Stomach (tissue), 4 donors: ENCODE measurements around the gene RFX2.

Source experiments
- CTCF ChIP-seq, 7 experiments: fragments of 450-650 bp in 4 of 7; fragments of 200-600 bp in 3 of 7; sonication (generic) in 3 of 7; IDR thresholded peaks; one replicate each; pipeline ENCODE4 v1.5.1; 2016 to 2019; ENCODE audit warnings: antibody characterized with exemption in 7 of 7, control low read depth in 2 of 7, mild to moderate bottlenecking in 1 of 7
- EP300 ChIP-seq: sonication (generic); formaldehyde crosslinking; IDR thresholded peaks from one replicate; pipeline ENCODE4 v1.6.1; 2017; ENCODE audit warnings: antibody characterized with exemption
- POLR2AphosphoS5 ChIP-seq, 3 donors: sonication (generic); formaldehyde crosslinking; IDR thresholded peaks; one replicate each; pipeline ENCODE4 v1.6.1; 2016; ENCODE audit warnings: antibody characterized with exemption in 3 of 3

- TF ChIP-seq CTCF (IDR thresholded peaks at IDR 0.05) (no peak), EP300 (no peak), POLR2AphosphoS5 (IDR thresholded peaks at IDR 0.05) (no peak)
Measured at GRCh38 chr19:6063576-6064335, 46.5 kb downstream of the RFX2 start.
